ENCODE results near the gene SKP1. TPM values are rescaled to one million over a fixed set of nuclear protein-coding genes. Genes with fewer than 3 reads are reported as not detected.
"Not testable (repeated sequence)": the region's sequence is repeated elsewhere in the genome, so short reads cannot be mapped to it uniquely, and the experiment has no call there.

SKP1 gene
- total RNA-seq: 272 TPM
- polyA plus RNA-seq: 745 TPM

GRCh38 chr5:134176511-134177368 is at the start of gene SKP1:
SKP1 (minus strand) TSS chr5:134176950; CDS start chr5:134174022, 2,928 bp downstream.
- no peaks in the 10 kb centered on the region for H3K36me3 ChIP-seq (ENCODE audit: insufficient read depth)
- peak within 1 kb of the TSS; percentile 93 for H3K4me3 ChIP-seq (ENCODE audit: low read depth, low read length)
- H3K27ac ChIP-seq (ENCODE audit: low read depth): peak within 1 kb of the TSS; percentile 99
- peak; percentile 83 for DNase-seq (ENCODE audit: extremely low spot score)
- WGBS: under 1% methylated on average over 92 of the region's 92 CpGs
- H3K4me1 ChIP-seq (ENCODE audit: insufficient read depth): no peaks in the 10 kb centered on the region

GRCh38 chr5:134225780-134226440 is 49.2 kb upstream of the SKP1 start, which contains the start of gene PPP2CA:
PPP2CA (minus strand) TSS chr5:134226073; CDS start chr5:134225861, 212 bp downstream.
- Histone ChIP-seq H3K4me3 (ENCODE audit: low read depth, low read length) (peak within 1 kb of the TSS; percentile 93), H3K27ac (ENCODE audit: low read depth) (peak within 1 kb of the TSS; percentile 100), H3K36me3 (ENCODE audit: insufficient read depth) (no peaks in the 10 kb centered on the region), H3K4me1 (ENCODE audit: insufficient read depth) (no peaks in the 10 kb centered on the region)
- peak; percentile 97 for DNase-seq (ENCODE audit: extremely low spot score)
- under 1% methylated on average over 73 of the region's 73 CpGs for WGBS

GRCh38 chr5:134224888-134225779 is 48.4 kb upstream of the SKP1 start:
- WGBS: under 1% methylated on average over 49 of the region's 49 CpGs
- DNase-seq (ENCODE audit: extremely low spot score): peak; percentile 25
- Histone ChIP-seq H3K36me3 (ENCODE audit: insufficient read depth) (no peaks in the 10 kb centered on the region), H3K4me3 (ENCODE audit: low read depth, low read length) (peak overlapping the region; percentile 93), H3K27ac (ENCODE audit: low read depth) (peak overlapping the region; percentile 100), H3K4me1 (ENCODE audit: insufficient read depth) (peaks cover 2% of the 10 kb centered on the region)

GRCh38 chr5:134223406-134224248 is 46.9 kb upstream of the SKP1 start:
- no peak for DNase-seq (ENCODE audit: extremely low spot score)
- Histone ChIP-seq H3K4me1 (ENCODE audit: insufficient read depth) (peaks cover 2% of the 10 kb centered on the region), H3K4me3 (ENCODE audit: low read depth, low read length) (peak overlapping the region; percentile 23), H3K27ac (ENCODE audit: low read depth) (no peak overlapping the region), H3K36me3 (ENCODE audit: insufficient read depth) (no peaks in the 10 kb centered on the region)
- 33% methylated on average over 9 of the region's 9 CpGs for WGBS

- H3K4me3 ChIP-seq (ENCODE audit: low read depth, low read length); H3K4me1 ChIP-seq (ENCODE audit: insufficient read depth); H3K36me3 ChIP-seq (ENCODE audit: insufficient read depth); DNase-seq (ENCODE audit: extremely low spot score): not testable (repeated sequence)
- WGBS: 87% methylated on average over 5 of the region's 5 CpGs
- peak overlapping the region; percentile 10 for H3K27ac ChIP-seq (ENCODE audit: low read depth)
Measured at GRCh38 chr5:134221690-134222089, 44.9 kb upstream of the SKP1 start.

- no peak for DNase-seq (ENCODE audit: extremely low spot score)
- Histone ChIP-seq H3K4me1 (ENCODE audit: insufficient read depth) (peaks cover 2% of the 10 kb centered on the region), H3K27ac (ENCODE audit: low read depth) (no peak overlapping the region), H3K36me3 (ENCODE audit: insufficient read depth) (no peaks in the 10 kb centered on the region), H3K4me3 (ENCODE audit: low read depth, low read length) (no peak overlapping the region)
- 68% methylated on average over 2 of the region's 2 CpGs for WGBS
Measured at GRCh38 chr5:134215757-134216156, 39.0 kb upstream of the SKP1 start.

- H3K36me3 ChIP-seq (ENCODE audit: insufficient read depth); H3K4me1 ChIP-seq (ENCODE audit: insufficient read depth); DNase-seq (ENCODE audit: extremely low spot score); H3K27ac ChIP-seq (ENCODE audit: low read depth); H3K4me3 ChIP-seq (ENCODE audit: low read depth, low read length): not testable (repeated sequence)
- 70% methylated on average over 14 of the region's 14 CpGs for WGBS
Measured at GRCh38 chr5:134211263-134212031, 34.7 kb upstream of the SKP1 start.

- Histone ChIP-seq H3K27ac (ENCODE audit: low read depth) (no peak overlapping the region), H3K4me1 (ENCODE audit: insufficient read depth) (peaks cover 2% of the 10 kb centered on the region), H3K36me3 (ENCODE audit: insufficient read depth) (no peaks in the 10 kb centered on the region), H3K4me3 (ENCODE audit: low read depth, low read length) (no peak overlapping the region)
- WGBS: 54% methylated on average over 14 of the region's 14 CpGs
- no peak for DNase-seq (ENCODE audit: extremely low spot score)
Measured at GRCh38 chr5:134209477-134210245, 32.9 kb upstream of the SKP1 start.

GRCh38 chr5:134207696-134208095 is 30.9 kb upstream of the SKP1 start:
- H3K4me3 ChIP-seq (ENCODE audit: low read depth, low read length): no peak overlapping the region
- DNase-seq (ENCODE audit: extremely low spot score): no peak
- 82% methylated on average over 1 of the region's 1 CpG for WGBS
- peaks cover 2% of the 10 kb centered on the region for H3K4me1 ChIP-seq (ENCODE audit: insufficient read depth)
- H3K27ac ChIP-seq (ENCODE audit: low read depth): no peak overlapping the region
- peaks cover 3% of the 10 kb centered on the region for H3K36me3 ChIP-seq (ENCODE audit: insufficient read depth)

- DNase-seq (ENCODE audit: extremely low spot score): no peak
- peaks cover 3% of the 10 kb centered on the region for H3K36me3 ChIP-seq (ENCODE audit: insufficient read depth)
- peaks cover 2% of the 10 kb centered on the region for H3K4me1 ChIP-seq (ENCODE audit: insufficient read depth)
- H3K4me3 ChIP-seq (ENCODE audit: low read depth, low read length): no peak overlapping the region
- no peak overlapping the region for H3K27ac ChIP-seq (ENCODE audit: low read depth)
- WGBS: 80% methylated on average over 7 of the region's 7 CpGs
Measured at GRCh38 chr5:134206627-134207160, 29.9 kb upstream of the SKP1 start.

- Histone ChIP-seq H3K27ac (ENCODE audit: low read depth) (no peak overlapping the region), H3K4me1 (ENCODE audit: insufficient read depth) (no peaks in the 10 kb centered on the region), H3K4me3 (ENCODE audit: low read depth, low read length) (no peak overlapping the region), H3K36me3 (ENCODE audit: insufficient read depth) (peaks cover 9% of the 10 kb centered on the region)
- DNase-seq (ENCODE audit: extremely low spot score): no peak
- WGBS: 90% methylated on average over 4 of the region's 4 CpGs
Measured at GRCh38 chr5:134204575-134204974, 27.8 kb upstream of the SKP1 start.

Data from urinary bladder (tissue), 4 donors.